ENCODE data around the gene C2CD2. TPM values are rescaled to one million over a fixed set of nuclear protein-coding genes. Genes with fewer than 3 reads are reported as not detected.

C2CD2 gene
- total and polyA plus RNA-seq, 2 of the 4 experiments (the other 2 are of a cell fraction), result 15.6 to 25.3 TPM

DNA sequence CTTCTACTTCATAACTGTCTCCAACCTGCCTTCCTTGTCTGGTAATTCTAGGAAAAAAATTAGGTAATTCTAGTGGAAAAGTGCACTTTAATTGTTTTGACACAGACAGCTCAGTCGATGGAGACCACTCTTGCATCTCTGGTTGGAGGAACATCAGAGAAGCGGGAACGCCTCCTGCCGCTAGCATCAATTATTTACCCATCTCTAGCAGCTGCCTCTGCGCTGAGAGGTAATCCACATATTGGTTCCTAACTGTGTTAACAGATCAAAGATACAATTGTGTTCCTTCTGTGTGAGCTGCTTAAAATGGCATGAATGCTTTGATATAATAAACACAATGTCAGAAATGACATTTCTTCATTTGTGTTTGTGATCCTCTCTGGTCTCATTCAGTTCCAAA, 33.3 kb downstream of the C2CD2 start:
- Histone ChIP-seq H3K79me1 (ENCODE audit: low read depth in 1 of 2, low read length in 2 of 2) (peaks cover 7 to 31% of the 10 kb centered on the region in 2 experiments; a peak in 3 of 4 replicates), H2BK20ac (ENCODE audit: low read depth, low read length) (no peak overlapping the region), H3K4me3 (ENCODE audit: insufficient read depth, low read depth, low read length) (no peak overlapping the region), H4K5ac (ENCODE audit: low read depth, low read length) (no peak overlapping the region), H2AFZ (replicated peaks; ENCODE audit: low read length, poor library complexity) (no peak overlapping the region), H4K91ac (ENCODE audit: insufficient read depth, low read depth, low read length) (no peak overlapping the region), H2AK9ac (replicated peaks; ENCODE audit: low read depth, low read length, poor library complexity) (no peak overlapping the region), H2BK5ac (ENCODE audit: low read depth, low read length, poor library complexity, severe bottlenecking) (no peak overlapping the region), H3K14ac (replicated peaks; ENCODE audit: low read depth, low read length) (no peak overlapping the region), H3K18ac (ENCODE audit: low read depth, low read length) (no peak overlapping the region), H3K4me1 (ENCODE audit: control insufficient read depth, insufficient read depth, low read length) (peaks cover 7% of the 10 kb centered on the region), H3K4ac (ENCODE audit: low read depth, low read length) (no peak overlapping the region), H2BK120ac (ENCODE audit: low read depth, low read length) (no peak overlapping the region), H4K8ac (ENCODE audit: low read depth in 2 of 2, low read length in 2 of 2) (no peak overlapping the region), H3K27ac (ENCODE audit: insufficient read depth, low read length) (no peak overlapping the region), H3K9me1 (ENCODE audit: insufficient read depth, low read length) (peaks cover 10% of the 10 kb centered on the region), H3K36me3 (ENCODE audit: control insufficient read depth, insufficient read depth, low read length) (peaks cover 25% of the 10 kb centered on the region), H3K9ac (ENCODE audit: low read depth, low read length) (no peak overlapping the region), H3K9me3 (ENCODE audit: control insufficient read depth, insufficient read depth, low read length) (no peaks in the 10 kb centered on the region), H3K4me2 (ENCODE audit: low read depth, low read length) (no peak overlapping the region), H3K23ac (ENCODE audit: low read depth, low read length) (no peak overlapping the region), H2BK15ac (ENCODE audit: low read depth, low read length) (no peak overlapping the region), H3K56ac (ENCODE audit: extremely low read depth, insufficient read depth, low read length) (no peak overlapping the region), H3K27me3 (ENCODE audit: control insufficient read depth, insufficient read depth, low read length) (no peaks in the 10 kb centered on the region), H2AK5ac (ENCODE audit: low read depth, low read length) (no peak overlapping the region), H4K20me1 (ENCODE audit: insufficient read depth, low read length) (no peaks in the 10 kb centered on the region)
- ChIA-PET POLR2A (ENCODE audit: unreplicated experiment) (no interaction called here), CTCF (no interaction called here)
- TF ChIP-seq NFE2L2 (IDR thresholded peaks at IDR 0.05; ENCODE audit: low read depth, low read length) (no peak), MAFK (IDR thresholded peaks at IDR 0.05; ENCODE audit: low read depth, low read length) (no peak), USF2 (IDR thresholded peaks at IDR 0.05; ENCODE audit: low read depth, low read length) (no peak), MXI1 (IDR thresholded peaks at IDR 0.05; ENCODE audit: borderline replicate concordance, low read depth, low read length) (no peak), RCOR1 (IDR thresholded peaks at IDR 0.05; ENCODE audit: insufficient replicate concordance, low read length) (no peak), FOS (IDR thresholded peaks at IDR 0.05; ENCODE audit: low read depth, low read length) (no peak), MAZ (IDR thresholded peaks at IDR 0.05; ENCODE audit: borderline replicate concordance, low read depth, low read length) (no peak), RAD21 (IDR thresholded peaks at IDR 0.05; ENCODE audit: low read length) (no peak), CEBPB (IDR thresholded peaks at IDR 0.05; ENCODE audit: low read depth, low read length) (no peak)
- TF ChIP-seq, protein P1, sequence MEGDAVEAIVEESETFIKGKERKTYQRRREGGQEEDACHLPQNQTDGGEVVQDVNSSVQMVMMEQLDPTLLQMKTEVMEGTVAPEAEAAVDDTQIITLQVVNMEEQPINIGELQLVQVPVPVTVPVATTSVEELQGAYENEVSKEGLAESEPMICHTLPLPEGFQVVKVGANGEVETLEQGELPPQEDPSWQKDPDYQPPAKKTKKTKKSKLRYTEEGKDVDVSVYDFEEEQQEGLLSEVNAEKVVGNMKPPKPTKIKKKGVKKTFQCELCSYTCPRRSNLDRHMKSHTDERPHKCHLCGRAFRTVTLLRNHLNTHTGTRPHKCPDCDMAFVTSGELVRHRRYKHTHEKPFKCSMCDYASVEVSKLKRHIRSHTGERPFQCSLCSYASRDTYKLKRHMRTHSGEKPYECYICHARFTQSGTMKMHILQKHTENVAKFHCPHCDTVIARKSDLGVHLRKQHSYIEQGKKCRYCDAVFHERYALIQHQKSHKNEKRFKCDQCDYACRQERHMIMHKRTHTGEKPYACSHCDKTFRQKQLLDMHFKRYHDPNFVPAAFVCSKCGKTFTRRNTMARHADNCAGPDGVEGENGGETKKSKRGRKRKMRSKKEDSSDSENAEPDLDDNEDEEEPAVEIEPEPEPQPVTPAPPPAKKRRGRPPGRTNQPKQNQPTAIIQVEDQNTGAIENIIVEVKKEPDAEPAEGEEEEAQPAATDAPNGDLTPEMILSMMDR (conservative IDR thresholded peaks at IDR 0.05; ENCODE audit: low read depth, low read length), result no peak
- DNase-seq (no peak), ATAC-seq (ENCODE audit: low read depth) (no peak)
- dilution Hi-C loops (cut with HindIII; ENCODE audit: low sequenced_read_pairs, unreplicated experiment) (no loop called here), in situ Hi-C loops (cut with MboI; ENCODE audit: low sequenced_read_pairs) (no loop called here), intact Hi-C loops (cut with micrococcal nuclease) (no loop called here)
- no CpG with 5 or more reads among the region's 5 CpGs for WGBS, 2 experiments (ENCODE audit: extremely low coverage in 2 of 2, insufficient read length in 1 of 2)
- no TSS peak for BruUV-seq (replicated peaks)
